ENCODE measurements around the gene LOXHD1. TPM values are rescaled to one million over a fixed set of nuclear protein-coding genes. Genes with fewer than 3 reads are reported as not detected.

LOXHD1 gene
- total and polyA plus RNA-seq, 2 of the 13 experiments (the other 11 are each of a cell fraction or from before 2014, with no cell fraction given), result not detected

GRCh38 chr18:46696268-46696667 lies 39.2 kb upstream of the LOXHD1 start (continued):
- TF ChIP-seq ZBTB49 (CRISPR knock-in tag; IDR thresholded peaks at IDR 0.05; ENCODE audit: borderline replicate concordance) (no peak), NR0B2 (CRISPR knock-in tag; IDR thresholded peaks at IDR 0.05) (no peak), PAF1 (CRISPR knock-in tag; IDR thresholded peaks at IDR 0.05) (no peak), HNF4A (CRISPR knock-in tag; IDR thresholded peaks at IDR 0.05) (no peak), ZNF740 (CRISPR knock-in tag; IDR thresholded peaks at IDR 0.05) (no peak), HOXA9 (CRISPR knock-in tag; IDR thresholded peaks at IDR 0.05; ENCODE audit: borderline replicate concordance) (no peak), RBM22 (optimal IDR thresholded peaks at IDR 0.05; ENCODE audit: low read length) (no peak)

GRCh38 chr18:46693996-46694395 lies 37.0 kb upstream of the LOXHD1 start:
- H3K9me3 ChIP-seq (ENCODE audit: low read length), result no peaks in the 10 kb centered on the region
- H3K79me2 ChIP-seq (ENCODE audit: insufficient read depth, low read length), result no peaks in the 10 kb centered on the region
- ChIA-PET CTCF (ENCODE audit: low intra/inter-chr PET ratio, low total read pairs) (no interaction called here), POLR2A (no interaction called here)
- FAIRE-seq, result no peak
- in situ Hi-C loops (cut with HindIII; ENCODE audit: extremely low pct_ligation_motif_present, low pct_unique_long_range_greater_than_20kb), result no loop called here
- no peak overlapping the region for H3K4me3 ChIP-seq (replicated peaks in 1 of 3; ENCODE audit: insufficient read depth in 1 of 3, low read depth in 2 of 3, low read length in 3 of 3)
- 4% methylated on average over 2 of the region's 2 CpGs for WGBS (ENCODE audit: low lambda C conversion rate)
- no peak overlapping the region for H3K27ac ChIP-seq (ENCODE audit: extremely low read length, insufficient read depth, low read length)
- peaks cover 4% of the 10 kb centered on the region in 2 experiments; a peak in 3 of 5 replicates for H3K27me3 ChIP-seq (ENCODE audit: control insufficient read depth in 1 of 2, insufficient read depth in 2 of 2, low read length in 2 of 2)
- DNase-seq (ENCODE audit: low spot score), result no peak
- no peak overlapping the region for H2AFZ ChIP-seq (ENCODE audit: low read length)
- H3K4me1 ChIP-seq (ENCODE audit: insufficient read depth, low read length), result no peaks in the 10 kb centered on the region
- ATAC-seq, result no peak
- H3K36me3 ChIP-seq (replicated peaks in 1 of 2; ENCODE audit: control insufficient read depth in 1 of 2, insufficient read depth in 2 of 2, low read length in 2 of 2), result no peaks in the 10 kb centered on the region
- no peaks in the 10 kb centered on the region for H4K20me1 ChIP-seq (ENCODE audit: insufficient read depth, low read length)
- intact Hi-C loops (cut with micrococcal nuclease; ENCODE audit: unreplicated experiment), result no loop called here
- H3K4me2 ChIP-seq (ENCODE audit: low read depth, low read length), result no peak overlapping the region
- no peak overlapping the region for H3K9ac ChIP-seq (ENCODE audit: insufficient read depth, low read depth, low read length)
- no TSS peak for BruUV-seq (replicated peaks)
- TF ChIP-seq HOXA3 (CRISPR knock-in tag; IDR thresholded peaks at IDR 0.05) (no peak), ZNF678 (CRISPR knock-in tag; IDR thresholded peaks at IDR 0.05) (no peak), FOXP1 (IDR thresholded peaks at IDR 0.05) (no peak), FOXP1 (CRISPR knock-in tag; IDR thresholded peaks at IDR 0.05) (no peak), SMARCC2 (IDR thresholded peaks at IDR 0.05) (no peak), ZNF879 (CRISPR knock-in tag; IDR thresholded peaks at IDR 0.05) (no peak), KLF12 (CRISPR knock-in tag; IDR thresholded peaks at IDR 0.05; ENCODE audit: borderline replicate concordance) (no peak), SNAI1 (CRISPR knock-in tag; IDR thresholded peaks at IDR 0.05; ENCODE audit: borderline replicate concordance) (no peak), FLYWCH1 (CRISPR knock-in tag; IDR thresholded peaks at IDR 0.05) (no peak)
- TF ChIP-seq, protein P1, sequence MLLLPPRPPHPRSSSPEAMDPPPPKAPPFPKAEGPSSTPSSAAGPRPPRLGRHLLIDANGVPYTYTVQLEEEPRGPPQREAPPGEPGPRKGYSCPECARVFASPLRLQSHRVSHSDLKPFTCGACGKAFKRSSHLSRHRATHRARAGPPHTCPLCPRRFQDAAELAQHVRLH (CRISPR knock-in tag; IDR thresholded peaks at IDR 0.05; ENCODE audit: borderline replicate concordance, low read depth), result no peak
- TF ChIP-seq, protein P2, sequence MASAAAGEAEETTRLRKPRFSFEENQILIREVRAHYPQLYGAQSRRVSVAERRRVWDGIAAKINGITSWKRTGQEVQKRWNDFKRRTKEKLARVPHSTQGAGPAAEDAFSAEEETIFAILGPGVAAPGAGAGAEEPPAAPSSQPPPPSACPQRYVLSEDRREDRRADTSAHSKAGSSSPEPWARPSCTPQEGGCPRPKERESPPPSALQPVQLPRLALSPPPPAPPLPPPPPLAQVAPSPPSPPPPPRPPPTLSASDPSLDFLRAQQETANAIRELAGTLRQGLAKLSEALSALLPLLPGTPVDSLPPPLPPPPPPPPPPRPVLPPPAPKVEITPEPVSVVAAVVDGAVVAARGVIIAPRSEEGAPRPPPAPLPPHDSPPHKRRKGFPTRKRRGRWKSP (CRISPR knock-in tag; IDR thresholded peaks at IDR 0.05), result no peak
- TF ChIP-seq, protein P3, sequence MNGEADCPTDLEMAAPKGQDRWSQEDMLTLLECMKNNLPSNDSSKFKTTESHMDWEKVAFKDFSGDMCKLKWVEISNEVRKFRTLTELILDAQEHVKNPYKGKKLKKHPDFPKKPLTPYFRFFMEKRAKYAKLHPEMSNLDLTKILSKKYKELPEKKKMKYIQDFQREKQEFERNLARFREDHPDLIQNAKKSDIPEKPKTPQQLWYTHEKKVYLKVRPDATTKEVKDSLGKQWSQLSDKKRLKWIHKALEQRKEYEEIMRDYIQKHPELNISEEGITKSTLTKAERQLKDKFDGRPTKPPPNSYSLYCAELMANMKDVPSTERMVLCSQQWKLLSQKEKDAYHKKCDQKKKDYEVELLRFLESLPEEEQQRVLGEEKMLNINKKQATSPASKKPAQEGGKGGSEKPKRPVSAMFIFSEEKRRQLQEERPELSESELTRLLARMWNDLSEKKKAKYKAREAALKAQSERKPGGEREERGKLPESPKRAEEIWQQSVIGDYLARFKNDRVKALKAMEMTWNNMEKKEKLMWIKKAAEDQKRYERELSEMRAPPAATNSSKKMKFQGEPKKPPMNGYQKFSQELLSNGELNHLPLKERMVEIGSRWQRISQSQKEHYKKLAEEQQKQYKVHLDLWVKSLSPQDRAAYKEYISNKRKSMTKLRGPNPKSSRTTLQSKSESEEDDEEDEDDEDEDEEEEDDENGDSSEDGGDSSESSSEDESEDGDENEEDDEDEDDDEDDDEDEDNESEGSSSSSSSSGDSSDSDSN (CRISPR knock-in tag; IDR thresholded peaks at IDR 0.05), result no peak
